H1 (cell line): ENCODE data around the gene ACTN2.

Source experiments
- CBX5 ChIP-seq: fragments of 300-800, 300-1000 bp; sonication (generic); IDR thresholded peaks from 2 replicates; pipeline ENCODE4 v1.7.1; 2016; ENCODE audit warnings: antibody characterized with exemption, low read length, low read depth
- CEBPB ChIP-seq: IDR thresholded peaks from 2 replicates; pipeline ENCODE4 v1.6.1; 2012; ENCODE audit warnings: low read depth, low read length
- EGR1 ChIP-seq: IDR thresholded peaks from 2 replicates; pipeline ENCODE4 v1.6.1; 2011; ENCODE audit warnings: low read depth, low read length, borderline replicate concordance
- GABPA ChIP-seq: IDR thresholded peaks from 2 replicates; pipeline ENCODE4 v1.6.1; 2011; ENCODE audit warnings: mild to moderate bottlenecking, low read length, moderate library complexity, borderline replicate concordance; ENCODE audit not compliant: insufficient read depth
- KDM1A ChIP-seq: fragments of 200-600, 300-600 bp; sonication (generic); IDR thresholded peaks from 2 replicates; pipeline ENCODE4 v1.7.1; 2016; ENCODE audit warnings: mild to moderate bottlenecking, low read length, borderline replicate concordance
- PHF8 ChIP-seq: fragments of 200-600 bp; sonication (generic); conservative IDR thresholded peaks from 2 replicates; pipeline ENCODE4 v1.7.1; 2012; ENCODE audit warnings: low read depth, mild to moderate bottlenecking, inconsistent platforms, low read length, moderate library complexity
- POLR2A ChIP-seq, 2 experiments: IDR thresholded peaks; 1 replicate in 1 of 2; 2 replicates in 1 of 2; pipeline ENCODE4 v1.6.1; 2011; ENCODE audit warnings: low read depth in 2 of 2, low read length in 2 of 2, mild to moderate bottlenecking in 2 of 2; ENCODE audit errors: control extremely low read depth in 1 of 2
- POLR2AphosphoS5 ChIP-seq: IDR thresholded peaks from 2 replicates; pipeline ENCODE4 v1.6.1; 2011; ENCODE audit warnings: low read depth, low read length
- RAD21 ChIP-seq, 2 experiments: IDR thresholded peaks in 1 of 2; conservative IDR thresholded peaks in 1 of 2; 2 replicates each; pipeline ENCODE4 v1.6.1; 2011; ENCODE audit warnings: low read depth in 2 of 2, low read length in 2 of 2, improper control_type of control experiment in 1 of 2, inconsistent platforms in 1 of 2, mild to moderate bottlenecking in 1 of 2, moderate library complexity in 1 of 2
- RFX5 ChIP-seq: IDR thresholded peaks from 2 replicates; pipeline ENCODE4 v1.6.1; 2011; ENCODE audit warnings: low read depth, low read length, improper control_type of control experiment, borderline replicate concordance
- RXRA ChIP-seq: IDR thresholded peaks from 2 replicates; pipeline ENCODE4 v1.6.1; 2011; ENCODE audit warnings: low read depth, mild to moderate bottlenecking, low read length, moderate library complexity; ENCODE audit not compliant: insufficient read depth
- SIX5 ChIP-seq: IDR thresholded peaks from 2 replicates; pipeline ENCODE4 v1.6.1; 2011; ENCODE audit warnings: mild to moderate bottlenecking, low read depth, low read length
- TF ChIP-seq, protein P1 (sequence below): IDR thresholded peaks from 2 replicates; pipeline ENCODE4 v1.6.1; 2012; ENCODE audit warnings: inconsistent platforms
- TF ChIP-seq, protein P2 (sequence below), 3 experiments: IDR thresholded peaks; 1 replicate in 2 of 3; 2 replicates in 1 of 3; pipeline versions ENCODE4 v1.5.1 to v1.6.1; 2011; ENCODE audit warnings: low read length in 3 of 3, mild to moderate bottlenecking in 3 of 3, inconsistent platforms in 2 of 3, low read depth in 1 of 3, moderate library complexity in 1 of 3; ENCODE audit not compliant: insufficient read depth in 1 of 3; ENCODE audit errors: control extremely low read depth in 1 of 3

DNA sequence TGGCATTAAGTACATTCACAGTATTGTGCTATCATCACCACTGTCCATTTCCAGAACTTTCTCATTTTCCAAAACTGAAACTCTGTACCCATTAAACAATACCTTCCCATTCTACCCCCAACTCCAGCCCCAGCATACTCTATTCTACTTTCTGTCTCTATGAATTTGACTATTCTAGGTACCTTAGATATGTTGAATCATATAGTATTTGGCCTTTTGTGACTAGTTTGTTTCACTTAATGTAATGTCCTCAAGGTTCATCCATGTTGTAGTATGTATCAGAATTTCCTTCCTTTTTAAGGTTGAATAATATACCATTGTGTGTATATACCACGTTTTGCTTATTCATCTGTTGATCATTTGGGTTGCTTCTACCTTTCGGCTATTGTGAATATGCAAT, 120.3 kb downstream of the ACTN2 start:
- TF ChIP-seq POLR2A (IDR thresholded peaks at IDR 0.05; ENCODE audit: control extremely low read depth in 1 of 2, low read depth in 2 of 2, low read length in 2 of 2) (no peak), GABPA (no peak), SIX5 (no peak), RFX5 (no peak), CEBPB (no peak), RAD21 (IDR thresholded peaks at IDR 0.05 in 1 of 2, conservative IDR thresholded peaks at IDR 0.05 in 1 of 2; ENCODE audit: low read depth in 2 of 2, low read length in 2 of 2) (no peak), EGR1 (no peak), PHF8 (no peak), CBX5 (no peak), KDM1A (no peak), POLR2AphosphoS5 (no peak), RXRA (no peak)
- TF ChIP-seq, protein P1, sequence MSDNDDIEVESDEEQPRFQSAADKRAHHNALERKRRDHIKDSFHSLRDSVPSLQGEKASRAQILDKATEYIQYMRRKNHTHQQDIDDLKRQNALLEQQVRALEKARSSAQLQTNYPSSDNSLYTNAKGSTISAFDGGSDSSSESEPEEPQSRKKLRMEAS: no peak
- TF ChIP-seq, protein P2, sequence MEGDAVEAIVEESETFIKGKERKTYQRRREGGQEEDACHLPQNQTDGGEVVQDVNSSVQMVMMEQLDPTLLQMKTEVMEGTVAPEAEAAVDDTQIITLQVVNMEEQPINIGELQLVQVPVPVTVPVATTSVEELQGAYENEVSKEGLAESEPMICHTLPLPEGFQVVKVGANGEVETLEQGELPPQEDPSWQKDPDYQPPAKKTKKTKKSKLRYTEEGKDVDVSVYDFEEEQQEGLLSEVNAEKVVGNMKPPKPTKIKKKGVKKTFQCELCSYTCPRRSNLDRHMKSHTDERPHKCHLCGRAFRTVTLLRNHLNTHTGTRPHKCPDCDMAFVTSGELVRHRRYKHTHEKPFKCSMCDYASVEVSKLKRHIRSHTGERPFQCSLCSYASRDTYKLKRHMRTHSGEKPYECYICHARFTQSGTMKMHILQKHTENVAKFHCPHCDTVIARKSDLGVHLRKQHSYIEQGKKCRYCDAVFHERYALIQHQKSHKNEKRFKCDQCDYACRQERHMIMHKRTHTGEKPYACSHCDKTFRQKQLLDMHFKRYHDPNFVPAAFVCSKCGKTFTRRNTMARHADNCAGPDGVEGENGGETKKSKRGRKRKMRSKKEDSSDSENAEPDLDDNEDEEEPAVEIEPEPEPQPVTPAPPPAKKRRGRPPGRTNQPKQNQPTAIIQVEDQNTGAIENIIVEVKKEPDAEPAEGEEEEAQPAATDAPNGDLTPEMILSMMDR (IDR thresholded peaks at IDR 0.05; ENCODE audit: control extremely low read depth in 1 of 3, insufficient read depth in 1 of 3, low read depth in 1 of 3, low read length in 3 of 3): no peak
